H9 (cell line): Measurements from ENCODE around the gene RADIL. TPM values are rescaled to one million over a fixed set of nuclear protein-coding genes. Genes with fewer than 3 reads are reported as not detected.

Experiments
- DNase-seq: peaks from one replicate; pipeline ENCODE4 v3.0.0-alpha.2; 2017
- H2AFZ ChIP-seq: one replicate; pipeline ENCODE4 v1.6.1; 2013; ENCODE audit warnings: mild to moderate bottlenecking, low read length, control low read depth, moderate library complexity
- H2AK5ac ChIP-seq: 2 replicates; pipeline ENCODE4 v1.6.1; 2013; ENCODE audit warnings: low read length, control low read depth, mixed read lengths; ENCODE audit not compliant: insufficient read length
- H2BK120ac ChIP-seq: one replicate; pipeline ENCODE4 v1.6.1; 2013; ENCODE audit warnings: low read depth, mild to moderate bottlenecking, low read length, control low read depth, inconsistent platforms; ENCODE audit not compliant: poor library complexity, severe bottlenecking
- H2BK12ac ChIP-seq: 2 replicates; pipeline ENCODE4 v1.6.1; 2013; ENCODE audit warnings: low read length, control low read depth, mixed read lengths, low read depth; ENCODE audit not compliant: insufficient read length
- H2BK15ac ChIP-seq: 2 replicates; pipeline ENCODE4 v1.6.1; 2013; ENCODE audit warnings: low read depth, low read length, control low read depth
- H2BK20ac ChIP-seq: one replicate; pipeline ENCODE4 v1.6.1; 2013; ENCODE audit warnings: low read depth, mild to moderate bottlenecking, low read length, control low read depth, inconsistent platforms; ENCODE audit not compliant: poor library complexity, severe bottlenecking
- H2BK5ac ChIP-seq: 2 replicates; pipeline ENCODE4 v1.6.1; 2013; ENCODE audit warnings: low read length, control low read depth, mixed read lengths; ENCODE audit not compliant: insufficient read length
- H3K14ac ChIP-seq: 2 replicates; pipeline ENCODE4 v1.6.1; 2013; ENCODE audit warnings: low read length, control low read depth; ENCODE audit not compliant: insufficient read depth
- H3K18ac ChIP-seq: 2 replicates; pipeline ENCODE4 v1.6.1; 2013; ENCODE audit warnings: low read depth, mild to moderate bottlenecking, mixed read lengths, low read length, control low read depth; ENCODE audit not compliant: insufficient read length
- H3K23ac ChIP-seq: 2 replicates; pipeline ENCODE4 v1.6.1; 2013; ENCODE audit warnings: low read length, control low read depth, mixed read lengths, low read depth; ENCODE audit not compliant: insufficient read length
- H3K23me2 ChIP-seq: 2 replicates; pipeline ENCODE4 v1.6.1; 2013; ENCODE audit warnings: low read depth, mild to moderate bottlenecking, mixed read lengths, low read length, control low read depth; ENCODE audit not compliant: insufficient read length, poor library complexity, severe bottlenecking
- H3K27ac ChIP-seq: 2 replicates; pipeline ENCODE4 v1.5.1; 2013; ENCODE audit warnings: low read length, control low read depth, mixed read lengths, low read depth; ENCODE audit not compliant: insufficient read length
- H3K27me3 ChIP-seq: 2 replicates; pipeline ENCODE4 v1.6.1; 2013; ENCODE audit warnings: low read length, control low read depth, inconsistent platforms; ENCODE audit not compliant: insufficient read depth
- H3K4ac ChIP-seq: 2 replicates; pipeline ENCODE4 v1.6.1; 2013; ENCODE audit warnings: low read depth, mild to moderate bottlenecking, control low read depth, inconsistent platforms, low read length, moderate library complexity
- H3K4me1 ChIP-seq: 2 replicates; pipeline ENCODE4 v1.6.1; 2013; ENCODE audit warnings: low read length, control low read depth, inconsistent platforms; ENCODE audit not compliant: insufficient read depth
- H3K4me2 ChIP-seq: 2 replicates; pipeline ENCODE4 v1.6.1; 2013; ENCODE audit warnings: low read length, control low read depth, mixed read lengths; ENCODE audit not compliant: insufficient read length, insufficient read depth
- H3K56ac ChIP-seq: 2 replicates; pipeline ENCODE4 v1.6.1; 2013; ENCODE audit warnings: low read depth, mild to moderate bottlenecking, mixed read lengths, low read length, control low read depth; ENCODE audit not compliant: insufficient read length
- H3K79me1 ChIP-seq: 2 replicates; pipeline ENCODE4 v1.6.1; 2013; ENCODE audit warnings: low read depth, mild to moderate bottlenecking, moderate library complexity, low read length, control low read depth, inconsistent platforms; ENCODE audit not compliant: insufficient read depth, poor library complexity, severe bottlenecking
- H3K79me2 ChIP-seq: 2 replicates; pipeline ENCODE4 v1.6.1; 2013; ENCODE audit warnings: low read length, control low read depth, inconsistent platforms; ENCODE audit not compliant: insufficient read depth
- H3K9ac ChIP-seq: 2 replicates; pipeline ENCODE4 v1.6.1; 2013; ENCODE audit warnings: low read length, control low read depth, mixed read lengths; ENCODE audit not compliant: insufficient read length; ENCODE audit errors: extremely low read depth
- H3K9me3 ChIP-seq: one replicate; pipeline ENCODE4 v1.6.1; 2013; ENCODE audit warnings: low read depth, low read length, inconsistent platforms; ENCODE audit not compliant: control insufficient read depth
- H3T11ph ChIP-seq: one replicate; pipeline ENCODE4 v1.6.1; 2013; ENCODE audit warnings: mild to moderate bottlenecking, low read length, control low read depth, inconsistent platforms
- H4K20me1 ChIP-seq: one replicate; pipeline ENCODE4 v1.6.1; 2013; ENCODE audit not compliant: control insufficient read depth, insufficient read length, insufficient read depth
- H4K5ac ChIP-seq: 2 replicates; pipeline ENCODE4 v1.6.1; 2013; ENCODE audit warnings: low read depth, mild to moderate bottlenecking, mixed read lengths, low read length, control low read depth; ENCODE audit not compliant: insufficient read length
- H4K8ac ChIP-seq: replicated peaks from 2 replicates; pipeline ENCODE4 v1.6.1; 2013; ENCODE audit warnings: low read length, control low read depth, mixed read lengths, low read depth; ENCODE audit not compliant: insufficient read length
- H4K91ac ChIP-seq: 2 replicates; pipeline ENCODE4 v1.6.1; 2013; ENCODE audit warnings: low read depth, mild to moderate bottlenecking, moderate library complexity, mixed read lengths, low read length, control low read depth; ENCODE audit not compliant: insufficient read length
- H3K27ac Mint-ChIP-seq, 3 experiments: 2 replicates in 2 of 3; 3 replicates in 1 of 3; pipeline ENCODE4 v1.8.0; 2020 to 2021; ENCODE audit warnings: mixed read lengths in 3 of 3, mild to moderate bottlenecking in 1 of 3, moderate library complexity in 1 of 3
- H3K27me3 Mint-ChIP-seq: 2 replicates; pipeline ENCODE4 v1.8.0; 2021; ENCODE audit warnings: low read depth, mild to moderate bottlenecking, moderate library complexity, mixed read lengths
- H3K36me3 Mint-ChIP-seq, 3 experiments: 2 replicates in 2 of 3; 3 replicates in 1 of 3; pipeline ENCODE4 v1.8.0; 2020 to 2021; ENCODE audit warnings: low read depth in 3 of 3, mixed read lengths in 3 of 3; ENCODE audit not compliant: insufficient read depth in 1 of 3
- H3K4me1 Mint-ChIP-seq, 2 experiments: 2 replicates each; pipeline ENCODE4 v1.8.0; 2020; ENCODE audit warnings: mixed read lengths in 2 of 2
- H3K4me3 Mint-ChIP-seq, 2 experiments: 2 replicates in 1 of 2; 3 replicates in 1 of 2; pipeline ENCODE4 v1.8.0; 2020 to 2021; ENCODE audit warnings: mild to moderate bottlenecking in 2 of 2, mixed read lengths in 2 of 2, moderate library complexity in 1 of 2
- H3K9me3 Mint-ChIP-seq, 2 experiments: 2 replicates in 1 of 2; 3 replicates in 1 of 2; pipeline ENCODE4 v1.8.0; 2020; ENCODE audit warnings: mild to moderate bottlenecking in 2 of 2, mixed read lengths in 2 of 2, moderate library complexity in 1 of 2
- WGBS: extraction: QIAGEN DNeasy Blood & Tissue Kit; methylation state at CpG from one replicate; pipeline ENCODE4 v1.1.7; 2013; ENCODE audit warnings: missing lambda C conversion rate, low lambda C conversion rate, mixed read lengths; ENCODE audit not compliant: insufficient read length; ENCODE audit errors: extremely low coverage; 5-methylcytosine and 5-hydroxymethylcytosine counted together
- total RNA-seq: library from RNA; stranded (reverse); gene quantifications from 2 replicates; pipeline ENCODE4 v1.2.1, GENCODE V29; 2021
- TF ChIP-seq, protein P1 (sequence below): fragments of 200-600 bp; sonication (generic); conservative IDR thresholded peaks from 3 replicates; pipeline ENCODE4 v1.8.0; 2021; ENCODE audit warnings: antibody characterized with exemption, mild to moderate bottlenecking

Gene RADIL
- total RNA-seq, 1 experiment from 2014 or later: 4.7 TPM

GRCh38 chr7:4798706-4799235 lies 84.7 kb downstream of the RADIL start:
- no peak overlapping the region for H3K18ac ChIP-seq
- no peak overlapping the region for H4K5ac ChIP-seq
- Mint-ChIP-seq H3K27me3 (no peaks in the 10 kb centered on the region; the same call in 1 of the 2 replicates), H3K9me3 (peaks cover 0 to 3% of the 10 kb centered on the region in 2 experiments; a peak in 2 of 5 replicates), H3K4me3 (no peak overlapping the region), H3K27ac (no peak overlapping the region), H3K4me1 (peaks cover 7 to 8% of the 10 kb centered on the region in 2 experiments), H3K36me3 (peaks cover 7 to 9% (median 7%) of the 10 kb centered on the region in 3 experiments; a peak in 5 of 7 replicates)
- DNase-seq: peak; percentile 24
- no peak overlapping the region for H4K91ac ChIP-seq
- no peak overlapping the region for H2BK120ac ChIP-seq
- H3K4ac ChIP-seq: no peak overlapping the region
- H2BK15ac ChIP-seq: no peak overlapping the region; the same call in 1 of the 2 replicates
- TF ChIP-seq, protein P1, sequence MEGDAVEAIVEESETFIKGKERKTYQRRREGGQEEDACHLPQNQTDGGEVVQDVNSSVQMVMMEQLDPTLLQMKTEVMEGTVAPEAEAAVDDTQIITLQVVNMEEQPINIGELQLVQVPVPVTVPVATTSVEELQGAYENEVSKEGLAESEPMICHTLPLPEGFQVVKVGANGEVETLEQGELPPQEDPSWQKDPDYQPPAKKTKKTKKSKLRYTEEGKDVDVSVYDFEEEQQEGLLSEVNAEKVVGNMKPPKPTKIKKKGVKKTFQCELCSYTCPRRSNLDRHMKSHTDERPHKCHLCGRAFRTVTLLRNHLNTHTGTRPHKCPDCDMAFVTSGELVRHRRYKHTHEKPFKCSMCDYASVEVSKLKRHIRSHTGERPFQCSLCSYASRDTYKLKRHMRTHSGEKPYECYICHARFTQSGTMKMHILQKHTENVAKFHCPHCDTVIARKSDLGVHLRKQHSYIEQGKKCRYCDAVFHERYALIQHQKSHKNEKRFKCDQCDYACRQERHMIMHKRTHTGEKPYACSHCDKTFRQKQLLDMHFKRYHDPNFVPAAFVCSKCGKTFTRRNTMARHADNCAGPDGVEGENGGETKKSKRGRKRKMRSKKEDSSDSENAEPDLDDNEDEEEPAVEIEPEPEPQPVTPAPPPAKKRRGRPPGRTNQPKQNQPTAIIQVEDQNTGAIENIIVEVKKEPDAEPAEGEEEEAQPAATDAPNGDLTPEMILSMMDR: no peak
- no peak overlapping the region for H2AK5ac ChIP-seq
- H3K23me2 ChIP-seq: no peaks in the 10 kb centered on the region
- H3K27ac ChIP-seq: no peak overlapping the region
- H3K4me1 ChIP-seq: no peaks in the 10 kb centered on the region
- no peaks in the 10 kb centered on the region for H3K79me2 ChIP-seq
- no peaks in the 10 kb centered on the region for H3K27me3 ChIP-seq
- no peak overlapping the region for H2BK20ac ChIP-seq
- no peak overlapping the region for H4K8ac ChIP-seq
- H3K79me1 ChIP-seq: no peaks in the 10 kb centered on the region
- H2BK12ac ChIP-seq: no peak overlapping the region
- H3T11ph ChIP-seq: no peak overlapping the region
- H2BK5ac ChIP-seq: no peak overlapping the region
- H3K23ac ChIP-seq: no peak overlapping the region
- no peak overlapping the region for H2AFZ ChIP-seq
- no peaks in the 10 kb centered on the region for H4K20me1 ChIP-seq
- H3K14ac ChIP-seq: no peak overlapping the region
- H3K4me2 ChIP-seq: no peak overlapping the region
- H3K9ac ChIP-seq: no peak overlapping the region
- H3K9me3 ChIP-seq: no peaks in the 10 kb centered on the region
- no CpG with 5 or more reads among the region's 15 CpGs for WGBS
- no peak overlapping the region for H3K56ac ChIP-seq
